GM12878 (cell line): Measurements from ENCODE around the gene CD164L2. TPM values are rescaled to one million over a fixed set of nuclear protein-coding genes. Genes with fewer than 3 reads are reported as not detected.

Experiments used
- ATAC-seq: fragments of 200-7000 bp; cut with Tn5 transposase; 3 replicates; pipeline ENCODE4 v1.9.1; 2020; ENCODE audit warnings: mild to moderate bottlenecking, moderate library complexity
- BruUV-seq: library from RNA; stranded (reverse); fragments of 400-500 nt; replicated peaks from 2 replicates; lab custom pipeline; 2021; lab: Mats Ljungman, UMichigan
- CTCF ChIA-PET: fragments of 300-600 bp; sonication (Branson Sonifier 250); formaldehyde crosslinking; extraction: SDS; loops from one replicate; lab custom pipeline; 2021; ENCODE audit warnings: inconsistent platforms; lab: Yijun Ruan, JAX
- POLR2A ChIA-PET: fragments of 350-600 bp; formaldehyde crosslinking; extraction: SDS; loops from one replicate; lab custom pipeline; 2021; ENCODE audit warnings: inconsistent platforms; lab: Charles Lee
- RAD21 ChIA-PET: fragments of 300-600 bp; sonication (Branson Sonifier 250); formaldehyde crosslinking; loops from one replicate; lab custom pipeline; 2023; ENCODE audit warnings: antibody characterized with exemption; ENCODE audit not compliant: unreplicated experiment; lab: Charles Lee
- SMC1A ChIA-PET: fragments of 300-600 bp; sonication (Branson Sonifier 250); formaldehyde crosslinking; loops from one replicate; lab custom pipeline; 2023; ENCODE audit not compliant: unreplicated experiment, uncharacterized antibody; lab: Charles Lee
- DNase-seq: peaks from one replicate; pipeline ENCODE4 v3.0.0-alpha.2; 2011; ENCODE audit warnings: low read depth, low spot score
- FAIRE-seq: peaks from 3 replicates; lab custom pipeline; 2011; peaks lifted over from hg19 to GRCh38; lab: Jason Lieb, UNC
- H2AFZ ChIP-seq: 2 replicates; pipeline ENCODE4 v1.6.0; 2011; ENCODE audit warnings: low read depth, low read length, control low read depth; ENCODE audit not compliant: control insufficient read depth
- H3K27ac ChIP-seq: 2 replicates; pipeline ENCODE4 v1.5.1; 2011; ENCODE audit warnings: control low read depth; ENCODE audit not compliant: control insufficient read depth, insufficient read depth
- H3K27me3 ChIP-seq, 2 experiments: replicated peaks in 1 of 2; 2 replicates each; pipeline versions ENCODE4 v1.6.0 to v1.6.1; 2011; ENCODE audit warnings: low read length in 1 of 2; ENCODE audit not compliant: control insufficient read depth in 2 of 2, insufficient read depth in 2 of 2
- H3K36me3 ChIP-seq, 2 experiments: 2 replicates each; pipeline ENCODE4 v1.5.1; 2011; ENCODE audit warnings: low read length in 1 of 2; ENCODE audit not compliant: control insufficient read depth in 2 of 2, insufficient read depth in 2 of 2
- H3K4me1 ChIP-seq: 2 replicates; pipeline ENCODE4 v1.6.1; 2011; ENCODE audit warnings: mild to moderate bottlenecking, low read length, moderate library complexity, mixed read lengths; ENCODE audit not compliant: control insufficient read depth, insufficient read depth
- H3K4me2 ChIP-seq: 2 replicates; pipeline ENCODE4 v1.6.0; 2011; ENCODE audit warnings: control low read depth; ENCODE audit not compliant: control insufficient read depth, insufficient read depth
- H3K4me3 ChIP-seq: fragments of 200-600 bp; sonication (generic); 2 replicates; pipeline ENCODE4 v1.5.1; 2016
- H3K79me2 ChIP-seq: 2 replicates; pipeline ENCODE4 v1.6.0; 2011; ENCODE audit warnings: low read length; ENCODE audit not compliant: control insufficient read depth, insufficient read depth
- H3K9ac ChIP-seq: 2 replicates; pipeline ENCODE4 v1.8.0; 2011; ENCODE audit warnings: low read length, control low read depth, mixed read lengths; ENCODE audit not compliant: control insufficient read depth, insufficient read depth
- H3K9me3 ChIP-seq: replicated peaks from 3 replicates; pipeline ENCODE4 v1.5.1; 2011; ENCODE audit warnings: mild to moderate bottlenecking, low read length; ENCODE audit not compliant: control insufficient read depth, insufficient read depth
- H4K20me1 ChIP-seq: 2 replicates; pipeline ENCODE4 v1.6.0; 2011; ENCODE audit not compliant: control insufficient read depth, insufficient read depth
- ASH2L ChIP-seq: fragments of 300-600, 200-600 bp; sonication (generic); IDR thresholded peaks from 2 replicates; pipeline ENCODE4 v1.6.1; 2017; ENCODE audit warnings: low read depth, mild to moderate bottlenecking, borderline replicate concordance
- HDGF ChIP-seq: fragments of 450-650 bp; IDR thresholded peaks from 2 replicates; pipeline ENCODE4 v1.6.1; 2016; ENCODE audit warnings: antibody characterized with exemption
- IKZF2 ChIP-seq, 2 experiments: fragments of 450-650 bp; IDR thresholded peaks; 2 replicates each; pipeline ENCODE4 v1.6.1; 2017; ENCODE audit warnings: mild to moderate bottlenecking in 2 of 2, moderate library complexity in 2 of 2
- KLF5 ChIP-seq: fragments of 450-650 bp; IDR thresholded peaks from 2 replicates; pipeline ENCODE4 v1.6.1; 2014; ENCODE audit warnings: mild to moderate bottlenecking; ENCODE audit not compliant: partially characterized antibody
- NFYB ChIP-seq: IDR thresholded peaks from 2 replicates; pipeline ENCODE4 v1.6.1; 2011; ENCODE audit warnings: low read depth, mild to moderate bottlenecking, low read length, improper control_type of control experiment, moderate library complexity; ENCODE audit not compliant: insufficient read depth
- NR2C2 ChIP-seq: IDR thresholded peaks from 2 replicates; pipeline ENCODE4 v1.6.1; 2011; ENCODE audit warnings: borderline replicate concordance, low read depth; ENCODE audit not compliant: control insufficient read depth, insufficient read length
- PAX5 ChIP-seq: IDR thresholded peaks from 2 replicates; pipeline ENCODE4 v1.6.1; 2011; ENCODE audit warnings: low read depth, low read length, borderline replicate concordance
- SP1 ChIP-seq: IDR thresholded peaks from one replicate; pipeline ENCODE4 v1.6.1; 2011; ENCODE audit warnings: low read depth, low read length
- SUPT20H ChIP-seq: IDR thresholded peaks from 2 replicates; pipeline ENCODE4 v1.6.1; 2011; ENCODE audit warnings: low read depth, mild to moderate bottlenecking, low read length, moderate library complexity, borderline replicate concordance; ENCODE audit not compliant: control insufficient read depth
- ZNF622 ChIP-seq: fragments of 450-650 bp; IDR thresholded peaks from 2 replicates; pipeline ENCODE4 v1.6.1; 2017; ENCODE audit warnings: mild to moderate bottlenecking, inconsistent platforms
- WGBS: methylation state at CpG from one replicate; pipeline ENCODE4 v1.1.6; 2016; ENCODE audit warnings: low lambda C conversion rate; ENCODE audit not compliant: insufficient replicate concordance, insufficient coverage; ENCODE audit errors: missing lambda C conversion rate; 5-methylcytosine and 5-hydroxymethylcytosine counted together
- in situ Hi-C: fragments of 300-500 bp; cut with MboI; formaldehyde crosslinking; loops from 9 replicates; pipeline ENCODE4 v1.14.3; 2018; ENCODE audit warnings: mixed read lengths
- intact Hi-C: fragments of 100-400 bp; cut with micrococcal nuclease; formaldehyde crosslinking; loops from one replicate; pipeline ENCODE4 v1.14.2; 2022; ENCODE audit not compliant: unreplicated experiment
- polyA plus RNA-seq, 11 experiments: library from polyadenylated mRNA; depleted of rRNA in 4 of 11; unstranded in 6 of 11; stranded (reverse) in 5 of 11; fragments of >200 nt; fragmentation: Nextera tagmentation in 4 of 11; fragmentation: Illumina TruSeq in 1 of 11; extraction: Ambion mirVana in 4 of 11; extraction: Trizol in 1 of 11; gene quantifications; 1 replicate in 1 of 11; 2 replicates in 10 of 11; pipeline versions ENCODE4 v1.2.1 to v1.2.3, GENCODE V29; 2011 to 2016; ENCODE audit warnings: inconsistent platforms in 2 of 11, missing spikeins in 2 of 11, low read depth in 1 of 11
- total RNA-seq, 4 experiments: library from RNA; depleted of rRNA in 3 of 4; stranded (reverse); fragments of >200 nt in 3 of 4; fragmentation: Illumina TruSeq in 1 of 4; extraction: Trizol in 1 of 4; gene quantifications; 2 replicates each; pipeline versions ENCODE4 v1.2.1 to v1.2.3, GENCODE V29; 2013 to 2021
- TF ChIP-seq, protein P1 (sequence below): IDR thresholded peaks from 2 replicates; pipeline ENCODE4 v1.6.1; 2011; ENCODE audit warnings: low read depth, mild to moderate bottlenecking, low read length, moderate library complexity, borderline replicate concordance; ENCODE audit errors: extremely low read depth
- TF ChIP-seq, protein P2 (sequence below): fragments of 450-650 bp; conservative IDR thresholded peaks from 2 replicates; pipeline ENCODE4 v1.6.1; 2017; ENCODE audit warnings: mild to moderate bottlenecking, moderate library complexity

Gene CD164L2
- total and polyA plus RNA-seq, 10 of the 15 experiments (the other 5 are each of a cell fraction or from before 2014, with no cell fraction given): not detected

DNA sequence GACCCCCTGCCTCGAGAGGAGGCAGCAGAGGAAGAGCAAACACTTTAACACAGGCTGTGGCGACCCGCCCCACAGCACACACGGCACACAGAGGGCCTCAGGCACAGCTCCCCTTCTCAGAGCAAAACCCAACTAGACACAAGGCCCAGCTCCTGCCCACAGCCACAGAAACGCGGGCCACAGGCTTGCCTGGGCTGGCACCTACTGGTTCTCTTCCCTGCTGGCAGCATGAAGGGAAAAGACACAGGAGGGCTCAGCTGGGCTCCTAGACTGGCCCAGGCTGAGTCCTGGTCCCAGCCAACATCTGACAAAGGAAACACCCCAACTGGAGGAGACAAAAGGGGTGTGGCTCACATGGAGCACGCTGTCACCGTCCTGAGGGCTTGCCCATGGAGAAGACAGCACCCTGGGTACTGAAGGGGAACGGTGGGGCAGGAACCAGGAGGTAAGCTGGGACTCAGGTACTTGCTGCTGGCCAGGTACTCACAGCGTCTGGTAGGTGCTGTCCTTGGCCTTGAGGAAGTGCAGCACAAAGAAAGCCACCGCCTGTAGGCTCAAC is 3.5 kb downstream of the CD164L2 start (continued):
- TF ChIP-seq NR2C2: no peak
- TF ChIP-seq, all 136 proteins: peak for 0

DNA sequence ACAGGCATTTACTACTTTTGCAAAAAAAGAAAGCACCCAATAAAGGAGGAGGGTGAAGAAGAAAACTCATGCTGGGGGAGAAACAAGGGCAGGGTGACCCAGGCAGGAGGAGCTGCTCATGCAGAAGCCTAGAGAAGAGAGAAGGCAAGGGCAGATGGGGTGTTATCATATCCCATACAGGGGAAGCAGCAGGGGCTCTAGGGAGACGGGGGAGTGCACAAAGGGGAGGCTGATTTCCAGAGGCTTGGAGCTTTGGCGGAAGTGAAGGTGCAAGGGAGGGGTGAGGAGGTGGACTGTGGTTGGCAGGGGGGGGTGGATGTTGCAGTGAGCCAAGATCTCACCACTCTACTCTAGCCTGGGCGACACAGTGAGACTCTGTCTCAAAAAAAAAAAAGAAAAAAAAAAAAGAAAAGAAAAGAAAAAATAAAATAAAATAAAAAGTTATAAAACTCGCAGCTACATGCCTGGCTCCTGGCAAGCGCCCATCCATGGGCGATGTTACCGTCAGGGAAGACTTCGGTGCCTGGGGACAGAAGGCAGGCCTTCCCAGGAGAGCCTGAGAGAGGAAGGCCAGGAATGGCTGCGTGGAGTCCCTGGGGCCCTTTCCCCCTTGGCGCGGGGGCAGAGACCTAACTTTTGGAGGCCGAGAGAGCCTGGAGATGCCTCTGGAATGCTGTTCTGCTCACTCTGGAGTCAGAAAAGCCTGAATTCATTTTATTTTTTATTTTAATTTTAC is 5.2 kb downstream of the CD164L2 start:
- intact Hi-C loops (no loop called here), in situ Hi-C loops (no loop called here)
- no peak for FAIRE-seq
- H3K4me2 ChIP-seq: no peak overlapping the region
- ChIA-PET POLR2A (interaction anchor here (0.6 to 0.8 kb wide), 3 partner anchors 9 to 165 kb away, joined by 3 to 5 read pairs (median 3); no protein-coding TSS in a partner anchor), CTCF (interaction anchor here (0.6 to 1.0 kb wide), 2 partner anchors 10 to 76 kb away, joined by 3 to 4 read pairs; no protein-coding TSS in a partner anchor), RAD21 (no interaction called here), SMC1A (no interaction called here)
- H3K27ac ChIP-seq: no peak overlapping the region
- peaks cover 0 to 2% of the 10 kb centered on the region in 2 experiments; a peak in 2 of 4 replicates for H3K27me3 ChIP-seq
- H3K36me3 ChIP-seq: no peaks in the 10 kb centered on the region
- H3K4me1 ChIP-seq: no peaks in the 10 kb centered on the region; the same call in 1 of the 2 replicates
- DNase-seq: no peak
- H3K9me3 ChIP-seq: no peaks in the 10 kb centered on the region
- no TSS peak for BruUV-seq
- no peak for ATAC-seq
- no peak for TF ChIP-seq PAX5
- TF ChIP-seq ASH2L: no peak
- TF ChIP-seq, protein P1, sequence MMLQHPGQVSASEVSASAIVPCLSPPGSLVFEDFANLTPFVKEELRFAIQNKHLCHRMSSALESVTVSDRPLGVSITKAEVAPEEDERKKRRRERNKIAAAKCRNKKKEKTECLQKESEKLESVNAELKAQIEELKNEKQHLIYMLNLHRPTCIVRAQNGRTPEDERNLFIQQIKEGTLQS: no peak
- no peak for TF ChIP-seq IKZF2 (IDR thresholded peaks at IDR 0.05)
- TF ChIP-seq SUPT20H: no peak
- TF ChIP-seq, protein P2, sequence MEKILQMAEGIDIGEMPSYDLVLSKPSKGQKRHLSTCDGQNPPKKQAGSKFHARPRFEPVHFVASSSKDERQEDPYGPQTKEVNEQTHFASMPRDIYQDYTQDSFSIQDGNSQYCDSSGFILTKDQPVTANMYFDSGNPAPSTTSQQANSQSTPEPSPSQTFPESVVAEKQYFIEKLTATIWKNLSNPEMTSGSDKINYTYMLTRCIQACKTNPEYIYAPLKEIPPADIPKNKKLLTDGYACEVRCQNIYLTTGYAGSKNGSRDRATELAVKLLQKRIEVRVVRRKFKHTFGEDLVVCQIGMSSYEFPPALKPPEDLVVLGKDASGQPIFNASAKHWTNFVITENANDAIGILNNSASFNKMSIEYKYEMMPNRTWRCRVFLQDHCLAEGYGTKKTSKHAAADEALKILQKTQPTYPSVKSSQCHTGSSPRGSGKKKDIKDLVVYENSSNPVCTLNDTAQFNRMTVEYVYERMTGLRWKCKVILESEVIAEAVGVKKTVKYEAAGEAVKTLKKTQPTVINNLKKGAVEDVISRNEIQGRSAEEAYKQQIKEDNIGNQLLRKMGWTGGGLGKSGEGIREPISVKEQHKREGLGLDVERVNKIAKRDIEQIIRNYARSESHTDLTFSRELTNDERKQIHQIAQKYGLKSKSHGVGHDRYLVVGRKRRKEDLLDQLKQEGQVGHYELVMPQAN: no peak
- no peak for TF ChIP-seq ZNF622
- TF ChIP-seq KLF5: no peak
- no peak for TF ChIP-seq SP1
- no peak for TF ChIP-seq NFYB
- TF ChIP-seq HDGF: no peak
- no peak overlapping the region for H3K4me3 ChIP-seq
- no peaks in the 10 kb centered on the region for H3K79me2 ChIP-seq
- no peak overlapping the region for H2AFZ ChIP-seq
- H4K20me1 ChIP-seq: no peaks in the 10 kb centered on the region
- no peak overlapping the region for H3K9ac ChIP-seq
- 59% methylated on average over 11 of the region's 12 CpGs for WGBS
